C4-2B (cell line): ENCODE measurements around the gene HLCS.

Experiments used
- ZFX ChIP-seq: fragments of 450-650 bp; IDR thresholded peaks from 2 replicates; pipeline ENCODE4 v1.6.1; 2017
- TF ChIP-seq, protein P1 (sequence below): fragments of 450-650 bp; conservative IDR thresholded peaks from 2 replicates; pipeline ENCODE4 v1.5.1; 2017; ENCODE audit warnings: mild to moderate bottlenecking

DNA sequence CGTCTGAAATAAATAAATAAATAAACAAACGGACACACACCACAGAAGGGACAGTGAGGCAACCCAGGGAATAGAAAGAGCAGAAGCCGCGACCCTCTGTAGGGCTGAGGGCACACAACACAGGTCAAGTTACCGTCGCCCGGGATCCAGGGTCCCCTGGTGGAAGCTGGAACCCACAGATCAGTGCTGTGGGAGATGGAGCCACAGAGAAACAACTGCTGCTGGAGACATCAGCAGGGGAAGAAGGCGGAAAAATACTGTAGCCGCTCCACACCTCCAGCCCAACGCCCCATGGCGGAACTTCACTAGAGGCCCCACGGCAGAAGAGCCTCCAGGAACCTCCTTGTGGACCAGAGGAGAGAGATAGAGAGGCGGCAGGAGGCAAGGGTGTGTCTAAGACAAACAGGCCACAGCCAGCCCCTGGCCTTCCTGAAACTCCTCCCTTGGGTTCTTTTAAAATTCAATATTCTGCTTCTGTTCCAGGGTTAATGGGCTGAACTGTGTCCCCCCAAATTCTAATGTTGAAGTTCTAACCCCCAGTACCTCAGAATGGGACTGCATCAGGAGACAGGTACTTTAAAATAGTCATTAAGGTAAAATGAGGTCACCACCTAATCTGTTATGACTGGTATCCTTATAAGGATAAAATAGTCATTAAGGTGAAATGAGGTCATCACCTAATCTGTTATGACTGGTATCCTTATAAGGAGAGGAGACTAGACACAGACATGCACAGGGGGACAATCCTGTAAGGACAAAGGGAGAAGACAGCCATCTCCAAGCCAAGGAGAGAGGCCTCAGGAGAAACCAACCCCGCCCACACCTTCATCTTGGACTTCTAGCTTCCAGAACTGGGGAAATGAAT, 7.7 kb upstream of the HLCS start:
- TF ChIP-seq, protein P1, sequence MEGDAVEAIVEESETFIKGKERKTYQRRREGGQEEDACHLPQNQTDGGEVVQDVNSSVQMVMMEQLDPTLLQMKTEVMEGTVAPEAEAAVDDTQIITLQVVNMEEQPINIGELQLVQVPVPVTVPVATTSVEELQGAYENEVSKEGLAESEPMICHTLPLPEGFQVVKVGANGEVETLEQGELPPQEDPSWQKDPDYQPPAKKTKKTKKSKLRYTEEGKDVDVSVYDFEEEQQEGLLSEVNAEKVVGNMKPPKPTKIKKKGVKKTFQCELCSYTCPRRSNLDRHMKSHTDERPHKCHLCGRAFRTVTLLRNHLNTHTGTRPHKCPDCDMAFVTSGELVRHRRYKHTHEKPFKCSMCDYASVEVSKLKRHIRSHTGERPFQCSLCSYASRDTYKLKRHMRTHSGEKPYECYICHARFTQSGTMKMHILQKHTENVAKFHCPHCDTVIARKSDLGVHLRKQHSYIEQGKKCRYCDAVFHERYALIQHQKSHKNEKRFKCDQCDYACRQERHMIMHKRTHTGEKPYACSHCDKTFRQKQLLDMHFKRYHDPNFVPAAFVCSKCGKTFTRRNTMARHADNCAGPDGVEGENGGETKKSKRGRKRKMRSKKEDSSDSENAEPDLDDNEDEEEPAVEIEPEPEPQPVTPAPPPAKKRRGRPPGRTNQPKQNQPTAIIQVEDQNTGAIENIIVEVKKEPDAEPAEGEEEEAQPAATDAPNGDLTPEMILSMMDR, result no peak
- no peak for TF ChIP-seq ZFX
